Body of pancreas (tissue), 4 donors: ENCODE measurements around the gene SOX6.

Experiments used
- CTCF ChIP-seq, 7 experiments: fragments of 450-650 bp in 4 of 7; fragments of 200-600 bp in 3 of 7; sonication (generic) in 3 of 7; IDR thresholded peaks; one replicate each; pipeline ENCODE4 v1.5.1; 2016 to 2019; ENCODE audit warnings: antibody characterized with exemption in 7 of 7
- POLR2A ChIP-seq, 3 donors: fragments of 450-650 bp; IDR thresholded peaks; one replicate each; pipeline ENCODE4 v1.6.1; 2016; ENCODE audit warnings: antibody characterized with exemption in 3 of 3, mild to moderate bottlenecking in 2 of 3

- no peak for TF ChIP-seq POLR2A (IDR thresholded peaks at IDR 0.05)
- TF ChIP-seq CTCF (IDR thresholded peaks at IDR 0.05): no peak
Measured at GRCh38 chr11:16160146-16160545, 196.2 kb downstream of the SOX6 start.
